Activated CD8-positive, alpha-beta memory T cell treated with anti-CD3 and anti-CD28 coated beads, Interleukin-2, amount 50 U/mL, for 48 hours (primary cell): ENCODE data around the gene SMIM44.
"Not testable (repeated sequence)": the region's sequence is repeated elsewhere in the genome, so short reads cannot be mapped to it uniquely, and the experiment has no call there.

Experiments used
- DNase-seq: peaks from one replicate; pipeline ENCODE4 v3.0.0-alpha.2; 2020

SMIM44 gene

DNA sequence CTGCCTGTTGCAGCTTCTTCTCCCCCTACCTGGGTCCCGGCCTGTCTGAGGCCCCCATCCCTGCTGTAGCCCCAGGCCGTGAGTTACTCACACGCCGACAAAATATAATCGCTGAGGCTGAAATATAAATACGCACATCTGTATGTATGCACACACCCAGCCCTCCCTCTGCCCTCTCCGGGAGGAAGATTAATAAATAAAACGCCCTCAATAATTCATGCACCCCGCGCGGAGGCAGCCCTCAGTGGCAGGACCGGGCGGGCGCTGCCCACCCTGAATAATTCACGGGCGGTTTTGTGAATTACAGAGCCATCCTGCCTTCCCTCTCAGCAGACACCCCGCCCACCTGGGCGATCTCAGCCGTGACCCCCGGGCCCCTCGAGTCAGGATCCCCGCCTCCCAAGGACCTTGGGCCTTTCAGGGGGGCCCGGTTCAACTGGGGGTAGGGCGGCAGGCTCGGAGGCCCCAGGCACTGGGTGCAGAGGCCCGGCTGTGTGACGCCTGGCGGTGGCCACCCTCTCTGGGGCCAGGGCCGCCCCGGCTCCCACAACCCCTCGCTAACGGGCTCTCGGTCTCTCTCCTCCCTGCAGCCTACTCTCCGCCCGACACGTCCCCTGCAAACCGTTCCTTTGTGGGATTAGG lies 27.2 kb downstream of the SMIM44 start:
- DNase-seq: no peak

DNA sequence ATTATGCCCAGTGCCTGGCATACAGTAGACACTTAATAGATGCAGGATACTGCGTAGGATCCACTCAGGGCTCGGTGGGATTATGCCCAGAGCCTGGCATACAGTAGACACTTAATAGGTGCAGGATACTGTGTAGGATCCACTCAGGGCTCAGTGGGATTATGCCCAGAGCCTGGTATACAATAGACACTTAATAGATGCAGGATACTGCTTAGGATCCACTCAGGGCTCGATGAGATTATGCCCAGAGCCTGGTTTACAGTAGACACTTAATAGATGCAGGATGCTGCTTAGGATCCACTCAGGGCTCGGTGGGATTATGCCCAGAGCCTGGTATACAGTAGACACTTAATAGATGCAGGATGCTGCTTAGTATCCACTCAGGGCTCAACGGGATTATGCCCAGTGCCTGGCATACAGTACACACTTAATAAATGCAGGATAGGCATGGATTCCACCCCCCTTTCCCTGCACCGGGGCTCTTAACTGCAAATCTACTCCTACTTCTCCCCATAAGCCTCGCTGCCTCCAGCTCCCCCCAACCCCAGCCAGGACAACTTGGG lies 27.8 kb downstream of the SMIM44 start:
- DNase-seq: no peak

DNA sequence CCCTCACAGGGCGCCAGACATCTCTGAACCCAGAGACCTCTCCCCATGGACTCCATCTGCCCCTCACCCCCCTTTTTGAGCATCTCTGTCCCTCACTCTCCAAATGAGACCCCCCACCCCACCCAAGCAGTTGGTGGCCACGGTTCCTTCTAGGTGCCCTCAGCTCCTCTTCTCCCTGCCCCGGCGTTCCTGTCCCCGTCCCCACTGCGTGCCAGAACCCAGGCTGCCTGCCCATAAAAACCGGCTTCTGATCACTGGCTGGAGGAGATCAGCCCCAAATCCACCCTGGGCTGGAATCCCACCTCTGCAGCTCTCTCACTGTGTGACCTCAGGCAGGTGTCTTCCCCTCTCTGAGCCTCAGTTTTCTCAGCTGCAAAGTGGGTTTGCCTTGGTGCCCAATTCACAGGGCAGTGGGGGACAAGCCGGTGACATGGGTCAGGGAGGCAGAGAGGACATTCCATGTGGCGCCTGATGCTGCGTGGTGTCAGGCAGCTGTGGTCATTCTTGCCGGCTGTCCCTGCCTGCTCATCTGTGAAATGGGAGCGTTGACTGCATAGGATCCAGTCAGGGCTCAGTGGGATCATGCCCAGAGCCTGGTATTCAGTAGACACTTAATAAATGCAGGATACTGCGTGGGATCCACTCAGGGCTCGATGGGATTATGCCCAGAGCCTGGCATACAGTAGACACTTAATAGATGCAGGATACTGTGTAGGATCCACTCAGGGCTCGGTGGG lies 28.4 kb downstream of the SMIM44 start:
- DNase-seq: no peak

DNA sequence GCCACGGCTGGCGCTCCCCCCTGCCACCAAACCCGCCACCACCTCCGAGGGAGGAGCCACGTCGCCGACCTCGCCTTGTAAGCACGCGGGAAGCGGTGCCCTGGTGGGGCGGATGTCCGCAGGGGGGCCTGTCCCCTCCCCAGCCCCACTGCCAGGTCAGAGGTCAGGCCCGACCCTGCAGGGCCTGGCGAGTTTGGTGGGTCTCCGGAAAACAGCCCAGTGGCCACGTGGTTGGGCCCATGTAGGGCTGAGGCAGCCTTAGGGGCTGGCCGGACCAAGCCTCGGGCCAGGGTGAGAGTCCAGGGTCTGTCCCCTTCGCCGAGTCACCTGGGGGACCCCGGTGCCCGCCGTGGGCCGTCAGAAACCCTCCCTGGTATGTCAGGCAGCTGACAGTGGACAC lies 29.4 kb downstream of the SMIM44 start:
- DNase-seq: no peak

DNA sequence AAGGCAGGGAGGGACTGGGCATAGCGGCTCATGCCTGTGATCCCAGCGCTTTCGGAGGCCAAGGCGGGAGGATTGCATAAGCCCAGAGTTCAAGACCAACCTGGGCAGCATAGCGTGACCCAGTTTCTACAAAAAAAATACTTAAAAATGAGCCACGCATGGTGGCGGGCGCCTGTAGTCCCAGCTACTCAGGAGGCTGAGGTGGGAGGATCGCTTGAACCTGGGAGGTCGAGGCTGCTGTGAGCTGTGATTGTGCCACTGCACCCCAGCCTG lies 30.4 kb downstream of the SMIM44 start:
- not testable (repeated sequence) for DNase-seq

DNA sequence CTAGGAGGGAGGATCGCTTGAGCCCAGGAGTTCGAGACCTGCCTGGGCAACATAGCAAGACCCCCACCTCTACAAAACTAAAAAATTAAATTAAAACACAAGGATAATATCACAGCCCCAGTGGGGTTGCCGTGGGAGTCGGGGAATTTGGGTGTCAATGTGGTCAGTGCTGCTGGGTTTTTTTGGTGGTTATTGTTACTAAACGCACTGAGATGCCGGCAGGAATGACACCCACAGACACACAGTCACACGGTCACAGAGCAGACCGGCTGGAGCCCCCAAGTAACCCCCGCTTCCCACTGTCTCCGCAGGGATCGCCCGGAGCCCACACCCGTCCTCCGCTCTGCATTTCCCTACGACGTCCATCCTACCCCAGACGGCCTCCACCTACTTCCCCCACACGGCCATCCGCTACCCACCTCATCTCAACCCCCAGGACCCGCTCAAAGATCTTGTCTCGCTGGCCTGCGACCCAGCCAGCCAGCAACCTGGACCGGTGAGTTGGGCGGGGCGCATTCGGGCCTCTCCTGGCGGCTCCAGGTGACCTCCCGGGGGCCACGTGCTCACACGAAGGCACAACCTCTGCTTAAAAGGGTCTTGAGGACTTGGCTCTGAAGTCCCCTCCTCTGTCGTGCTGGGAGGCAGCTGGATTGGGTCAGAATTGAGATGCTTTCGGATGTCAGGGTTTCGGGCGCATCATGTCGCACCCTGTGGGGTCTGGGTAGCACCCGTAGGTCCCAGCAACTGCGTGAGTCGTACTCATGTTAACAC lies 30.9 kb downstream of the SMIM44 start:
- no peak for DNase-seq

DNA sequence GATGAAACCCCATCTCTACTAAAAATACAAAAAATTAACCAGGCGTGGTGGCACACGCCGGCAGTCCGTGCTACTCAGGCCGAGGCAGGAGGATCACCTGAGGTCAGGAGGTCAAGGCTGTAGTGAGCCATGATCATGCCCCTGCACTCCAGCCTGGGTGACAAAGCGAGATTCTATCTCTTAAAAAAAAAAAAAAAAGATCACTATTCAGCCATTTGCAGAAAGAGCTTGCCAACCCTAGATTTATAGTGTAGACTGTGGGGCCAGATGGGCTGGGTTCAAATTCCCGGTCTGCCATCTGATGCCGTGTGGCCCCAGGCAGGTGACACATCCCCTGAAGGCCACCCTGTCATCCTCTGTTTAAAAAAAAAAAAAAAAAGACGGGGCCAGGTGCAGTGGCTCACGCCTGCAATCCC lies 31.8 kb downstream of the SMIM44 start:
- no peak for DNase-seq

DNA sequence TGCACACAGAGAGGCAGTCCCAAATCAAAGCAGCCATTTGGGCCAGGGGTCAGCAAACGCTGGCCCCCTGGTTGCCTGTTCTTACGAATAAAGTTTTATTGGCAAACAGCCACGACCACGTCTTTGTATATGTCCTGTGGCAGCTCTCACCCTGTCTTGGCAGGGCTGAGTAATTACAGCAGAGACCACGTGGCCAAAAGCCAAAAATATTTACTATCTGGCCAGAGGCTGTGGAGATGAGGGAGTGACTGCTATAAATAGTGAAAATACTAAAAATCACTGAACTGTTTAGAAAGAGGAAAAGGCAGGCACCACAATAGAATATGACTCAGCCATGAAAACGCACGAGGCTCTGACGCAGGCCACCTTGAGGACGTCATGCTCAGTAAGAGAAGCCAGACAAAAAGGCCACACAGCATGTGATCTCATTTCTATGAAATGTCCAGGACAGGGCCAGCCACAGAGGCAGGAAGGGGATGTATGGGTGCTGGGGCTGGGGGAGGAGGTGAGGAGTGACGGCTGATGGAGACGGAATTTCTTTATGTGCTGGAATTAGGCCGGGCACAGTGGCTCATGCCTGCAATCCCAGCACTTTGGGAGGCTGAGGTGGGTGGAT lies 32.3 kb downstream of the SMIM44 start:
- DNase-seq: no peak

DNA sequence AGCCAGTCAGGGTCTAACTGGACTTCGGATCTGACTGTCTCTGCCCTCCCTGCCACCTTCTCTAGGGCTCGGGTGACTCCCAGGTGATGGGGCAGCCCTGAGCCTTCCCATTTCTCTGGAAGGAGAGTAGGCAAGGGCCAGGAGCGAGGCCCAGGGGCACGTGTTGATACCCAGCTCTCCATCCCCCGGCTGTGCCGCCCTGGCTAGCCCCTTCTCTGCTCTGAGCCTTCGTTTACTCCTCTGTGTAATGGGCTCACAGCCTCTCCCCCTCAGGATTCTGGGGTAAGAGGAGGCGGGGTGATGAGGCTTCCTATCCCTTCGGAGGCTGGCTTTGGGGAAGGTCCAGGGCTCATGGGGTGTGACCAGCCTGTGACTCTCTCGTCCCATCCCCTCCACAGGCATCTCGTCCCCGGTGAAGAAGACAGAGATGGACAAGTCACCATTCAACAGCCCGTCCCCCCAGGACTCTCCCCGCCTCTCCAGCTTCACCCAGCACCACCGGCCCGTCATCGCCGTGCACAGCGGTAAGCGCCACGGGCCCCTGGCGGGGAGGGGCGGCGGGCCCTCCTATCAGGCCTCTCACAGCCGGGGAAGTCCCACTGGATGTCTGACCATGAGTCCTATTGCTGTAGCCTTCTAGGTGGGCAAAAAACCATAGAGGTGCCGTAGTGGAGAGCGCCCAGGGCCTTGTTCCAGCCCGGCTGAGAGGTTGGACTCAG lies 34.5 kb downstream of the SMIM44 start:
- DNase-seq: no peak

DNA sequence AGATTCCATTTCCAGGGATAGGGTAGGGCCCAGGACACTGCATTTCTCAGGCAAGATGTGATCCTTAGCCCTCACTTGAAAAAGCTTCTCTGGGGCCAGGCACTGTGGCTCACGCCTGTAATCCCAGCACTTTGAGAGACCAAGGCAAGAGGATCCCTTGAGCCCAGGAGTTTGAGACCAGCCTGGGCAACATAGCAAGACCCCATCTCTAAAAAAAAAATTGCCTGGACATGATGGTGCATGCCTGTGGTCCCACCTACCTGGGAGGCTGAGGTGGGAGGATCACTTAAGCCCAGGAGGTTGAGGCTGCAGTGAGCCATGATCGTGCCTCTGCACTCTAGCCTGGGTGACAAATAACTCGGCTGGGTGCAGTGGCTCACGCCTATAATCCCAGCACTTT lies 36.6 kb downstream of the SMIM44 start:
- not testable (repeated sequence) for DNase-seq

DNA sequence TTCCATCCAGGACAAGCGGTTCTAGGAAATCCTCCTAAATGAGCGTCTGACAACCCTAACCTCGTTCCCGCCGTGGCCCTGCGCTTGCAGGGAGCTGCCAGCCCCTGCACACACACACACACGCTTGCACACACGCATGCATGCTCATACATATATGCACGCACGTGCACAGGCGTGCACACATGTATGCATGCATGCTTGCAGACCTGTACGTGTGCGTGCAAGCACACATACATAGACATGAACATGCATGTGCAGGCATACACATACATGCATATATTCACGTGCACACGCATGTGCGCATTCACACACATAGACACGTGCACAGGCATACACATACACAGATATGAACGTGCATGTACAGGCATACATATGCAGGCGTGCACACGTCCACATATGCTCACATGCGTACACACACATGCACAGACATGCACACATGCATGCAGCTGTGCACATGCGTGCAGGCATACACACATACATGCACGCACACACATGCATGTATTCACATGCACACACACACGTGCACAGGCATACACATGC lies 38.5 kb downstream of the SMIM44 start:
- no peak for DNase-seq

DNA sequence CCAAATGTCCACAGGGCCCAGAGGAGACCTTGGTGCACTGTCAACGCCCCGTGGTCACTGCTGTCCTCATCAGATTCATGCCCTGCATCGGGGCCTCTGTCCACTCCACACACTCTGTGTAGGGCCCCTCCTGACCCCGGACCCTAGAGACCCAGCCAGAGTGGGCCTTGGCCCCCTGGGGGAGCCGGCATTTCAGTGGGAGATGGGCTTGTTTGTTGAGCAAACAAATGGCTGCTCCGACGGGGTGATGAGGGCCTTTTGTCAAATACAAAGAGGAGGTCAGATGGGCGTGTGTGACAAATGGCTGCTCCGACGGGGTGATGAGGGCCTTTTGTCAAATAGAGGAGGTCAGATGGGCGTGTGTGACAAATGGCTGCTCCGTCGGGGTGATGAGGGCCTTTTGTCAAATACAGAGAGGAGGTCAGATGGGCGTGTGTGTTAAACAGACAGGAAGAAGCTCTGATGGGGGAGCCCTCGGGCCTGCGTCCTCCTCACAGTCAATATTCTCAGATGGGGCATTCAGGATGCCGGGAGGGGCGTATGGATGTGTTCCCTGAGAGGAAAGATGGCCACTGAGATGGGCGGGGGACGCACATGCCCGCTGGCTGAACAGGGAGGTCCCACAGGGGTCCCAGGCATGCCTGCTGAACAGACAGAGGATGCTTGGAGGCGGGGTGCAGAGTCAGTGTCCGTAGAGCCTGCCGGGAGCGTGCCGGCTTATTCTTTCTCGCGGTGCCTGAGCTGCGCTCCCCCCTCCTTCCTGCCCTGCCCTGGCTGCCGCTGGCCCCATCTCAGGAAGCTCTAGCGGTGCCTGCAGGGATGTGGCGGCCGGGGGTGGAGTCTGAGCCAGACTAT lies 39.2 kb downstream of the SMIM44 start:
- no peak for DNase-seq

DNA sequence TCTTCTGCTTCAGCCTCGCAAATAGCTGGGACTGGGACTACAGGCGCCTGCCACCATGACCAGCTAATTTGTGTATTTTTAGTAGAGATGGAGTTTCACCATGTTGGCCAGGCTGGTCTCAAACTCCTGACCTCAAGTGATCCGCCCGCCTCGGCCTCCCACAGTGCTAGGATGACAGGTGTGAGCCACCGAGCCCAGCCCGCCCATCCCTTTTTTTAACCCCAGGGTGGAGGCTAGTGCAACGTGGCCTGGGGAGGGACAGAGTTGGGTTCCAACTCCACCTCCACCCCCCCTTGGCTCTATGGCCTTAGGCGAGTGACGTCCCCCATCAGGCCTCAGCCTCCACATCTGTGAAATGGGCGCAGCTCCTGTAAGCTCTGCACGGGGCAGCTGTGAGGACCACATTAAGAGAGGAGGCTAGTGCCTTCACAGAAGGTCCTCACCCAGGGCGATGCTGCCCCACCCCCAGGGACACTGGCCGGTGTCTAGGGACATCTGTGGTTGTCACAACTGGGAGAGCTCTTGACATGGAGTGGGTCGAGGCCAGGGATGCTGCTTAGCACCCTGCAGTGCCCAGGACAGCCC lies 40.7 kb downstream of the SMIM44 start:
- DNase-seq: no peak

DNA sequence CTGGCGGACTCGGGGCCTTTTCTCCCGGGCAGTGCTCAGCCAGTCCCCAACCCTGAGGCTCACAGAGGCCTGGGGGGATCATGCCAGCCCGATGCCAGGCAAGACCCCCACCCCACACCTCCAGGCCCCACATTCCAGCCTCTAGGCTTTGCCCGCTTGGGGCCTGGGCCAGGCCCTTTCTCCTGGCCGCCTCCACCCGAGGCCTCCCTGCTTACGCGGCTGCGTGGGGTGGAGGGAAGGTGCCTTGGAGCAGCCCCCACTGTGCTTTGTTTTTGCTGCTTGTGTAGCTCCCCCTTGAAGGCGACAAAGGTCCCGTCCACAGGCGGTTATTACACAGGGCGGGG lies 41.3 kb downstream of the SMIM44 start:
- DNase-seq: no peak

DNA sequence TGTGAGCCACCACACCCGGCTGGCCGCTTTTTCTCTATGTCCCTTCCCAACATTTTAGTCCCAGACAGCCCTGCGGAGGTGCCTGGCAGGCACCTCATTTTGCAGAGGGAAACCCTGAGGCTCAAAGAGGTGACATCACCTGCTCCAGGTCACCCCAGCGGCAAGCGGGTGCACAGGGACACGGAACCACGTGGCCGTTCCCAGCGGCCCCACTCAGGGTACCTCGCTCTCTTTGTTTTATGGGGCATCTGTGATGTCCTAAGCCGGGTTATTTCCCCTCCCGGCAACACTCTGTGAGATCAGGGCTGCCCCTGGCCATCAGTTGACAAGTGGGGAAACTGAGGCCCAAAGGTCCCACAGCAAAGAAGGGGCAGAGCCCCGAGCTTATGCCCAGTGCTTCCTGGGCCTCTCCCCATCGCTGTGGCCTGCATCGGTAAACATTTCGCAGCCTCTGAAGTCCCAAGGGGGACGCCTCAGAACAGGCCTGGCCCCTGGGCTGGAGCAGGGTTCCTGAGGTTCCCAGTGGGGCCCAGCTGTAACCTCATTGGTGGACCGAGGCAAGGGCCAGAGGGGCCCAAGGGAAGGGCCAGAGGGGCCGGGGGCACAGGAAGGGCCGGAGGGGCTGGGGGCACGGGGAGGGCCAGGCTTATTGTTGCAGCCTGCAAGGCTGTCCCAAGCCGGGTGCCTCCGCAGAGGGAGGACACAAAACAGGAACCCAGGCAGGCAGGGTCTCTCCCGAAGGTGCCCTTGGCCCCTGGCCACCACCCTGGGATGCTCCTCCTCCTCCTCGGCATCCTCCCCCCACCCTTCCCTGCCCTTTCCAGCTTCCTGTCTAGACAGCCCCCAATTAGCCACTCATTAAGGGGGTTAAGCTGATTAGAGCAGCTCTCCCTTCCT lies 41.9 kb downstream of the SMIM44 start:
- DNase-seq: no peak

DNA sequence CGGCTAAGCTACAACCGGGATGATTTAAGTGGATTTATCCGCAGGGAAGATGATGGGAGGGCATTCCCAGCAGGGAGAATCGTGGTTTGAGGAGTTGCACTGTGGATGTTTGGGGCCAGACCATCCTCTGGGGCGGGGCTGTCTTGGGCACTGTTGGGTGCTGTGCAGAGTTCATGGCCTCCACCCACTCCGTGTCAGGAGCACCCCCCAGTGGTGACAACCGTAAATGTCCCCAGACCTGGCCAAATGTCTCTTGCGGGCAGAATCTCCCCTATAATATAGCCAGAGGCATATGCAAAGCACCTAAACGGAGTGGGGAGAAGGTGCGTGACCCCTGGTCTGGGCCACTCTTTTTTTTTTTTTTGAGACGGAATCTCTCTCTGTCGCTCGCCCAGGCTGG lies 43.2 kb downstream of the SMIM44 start:
- DNase-seq: peak; percentile 73

DNA sequence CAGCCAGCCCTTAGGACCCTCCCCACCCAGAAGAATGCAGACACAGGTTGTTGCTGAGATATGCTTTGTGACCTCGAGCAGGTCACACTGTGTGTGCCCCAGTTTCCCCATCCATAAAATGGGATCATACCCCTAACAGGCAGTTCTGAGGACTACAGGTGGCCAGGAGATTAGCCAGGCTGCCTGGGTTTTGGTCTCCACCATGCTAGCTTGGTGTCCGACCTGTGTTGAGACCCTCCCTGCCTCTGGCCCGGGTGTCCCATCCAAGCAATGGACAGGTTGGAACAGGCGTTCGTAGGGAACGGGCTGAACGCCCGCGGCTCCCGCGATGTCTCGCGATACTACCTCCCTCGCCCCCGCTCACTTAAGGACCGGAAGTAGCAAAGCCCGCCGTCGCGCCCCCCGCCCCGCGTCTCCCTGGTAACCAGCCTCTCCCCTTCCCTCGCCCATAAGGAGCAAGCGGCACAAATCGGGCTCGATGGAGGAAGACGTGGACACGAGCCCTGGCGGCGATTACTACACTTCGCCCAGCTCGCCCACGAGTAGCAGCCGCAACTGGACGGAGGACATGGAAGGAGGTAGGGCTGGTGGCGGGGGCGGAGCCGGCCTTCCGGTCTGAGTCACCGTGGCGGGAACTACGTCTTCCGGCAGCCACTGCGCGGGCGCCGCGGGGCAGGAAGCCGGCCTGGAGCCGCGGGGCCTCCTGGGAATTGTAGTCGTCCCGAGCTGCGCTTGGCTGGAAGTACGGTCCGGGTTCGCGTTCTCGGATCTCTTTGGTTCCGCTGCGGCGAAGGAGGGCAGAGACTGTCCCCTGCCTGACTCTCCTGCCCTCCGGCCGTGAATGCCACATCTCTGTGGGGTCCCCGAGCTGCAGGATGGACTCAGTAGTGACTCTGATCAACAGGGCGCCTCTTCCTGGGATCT lies 48.3 kb downstream of the SMIM44 start:
- peak; percentile 98 for DNase-seq

DNA sequence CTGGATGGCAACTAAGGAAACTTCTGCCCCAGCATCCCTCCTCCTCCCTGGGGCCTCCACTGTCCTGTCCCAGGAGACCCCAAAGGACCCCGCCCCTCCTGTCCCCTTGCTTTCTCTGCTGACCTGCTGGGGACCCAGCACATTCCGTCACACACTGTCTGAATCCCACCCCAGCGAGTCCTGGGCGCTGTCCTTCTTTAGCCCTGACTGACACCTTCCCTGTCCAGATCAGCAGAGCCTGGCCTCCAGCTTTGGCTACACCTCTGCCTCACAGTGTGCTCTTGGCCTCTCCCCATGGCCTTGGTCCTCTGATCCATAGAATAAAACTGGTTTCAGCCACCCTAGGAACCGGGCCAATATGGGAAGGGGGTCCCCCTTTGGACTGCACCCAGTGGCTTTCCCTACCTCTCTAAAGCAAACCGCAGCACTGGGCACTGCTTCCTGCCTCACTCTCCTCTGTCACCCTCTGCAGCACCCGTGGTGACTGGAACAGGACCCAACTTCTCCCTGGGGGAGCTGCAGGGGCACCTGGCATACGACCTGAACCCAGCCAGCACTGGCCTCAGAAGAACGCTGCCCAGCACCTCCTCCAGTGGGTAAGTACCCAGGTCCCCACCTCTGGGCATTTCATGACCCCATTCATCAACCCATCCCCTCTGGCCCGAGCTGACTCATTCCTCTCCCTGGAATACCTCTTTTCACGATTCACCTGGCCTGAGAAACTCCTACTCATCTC lies 49.3 kb downstream of the SMIM44 start:
- DNase-seq: no peak
